Adipose tissue (tissue), 3 donors: Measurements from ENCODE around the gene ZNF483. TPM values are rescaled to one million over a fixed set of nuclear protein-coding genes. Genes with fewer than 3 reads are reported as not detected.
"Not testable (repeated sequence)": the region's sequence is repeated elsewhere in the genome, so short reads cannot be mapped to it uniquely, and the experiment has no call there.

ENCODE experiments used
- H3K27ac ChIP-seq: one replicate; pipeline ENCODE4 v1.5.1; 2013; ENCODE audit warnings: low read depth, low read length
- WGBS, 3 donors: extraction: QIAGEN DNeasy Blood & Tissue Kit; methylation state at CpG; one replicate each; pipeline ENCODE4 v1.1.7; 2013; 5-methylcytosine and 5-hydroxymethylcytosine counted together
- polyA plus RNA-seq, 3 donors: library from polyadenylated mRNA; stranded (reverse); fragments of 200-250 nt; gene quantifications; one replicate each; pipeline ENCODE4 v1.2.3, GENCODE V29; 2013
- donor health status: healthy with polysubstance abuse.
- donor health status: Bipolar disorder and iron deficiency.
- donor health status: healthy.

The ZNF483 gene
- polyA plus RNA-seq, 3 donors: 0.21 to 0.42 (median 0.34) TPM

- 52 to 80% (median 70%) methylated on average over 10 of the region's 10 CpGs for WGBS, 3 donors
Measured at GRCh38 chr9:111601237-111602018, 76.4 kb downstream of the ZNF483 start.

GRCh38 chr9:111603041-111603440 lies 78.1 kb downstream of the ZNF483 start:
- H3K27ac ChIP-seq: no peak overlapping the region
- 70 to 78% (median 76%) methylated on average over 4 of the region's 4 CpGs for WGBS, 3 donors

More at GRCh38 chr9:111601237-111602018, 76.4 kb downstream of the ZNF483 start:
- no peak overlapping the region for H3K27ac ChIP-seq

GRCh38 chr9:111604054-111604615 lies 79.2 kb downstream of the ZNF483 start:
- H3K27ac ChIP-seq: no peak overlapping the region
- WGBS, 3 donors: 81 to 88% (median 87%) methylated on average over 16 of the region's 16 CpGs

- H3K27ac ChIP-seq: no peak overlapping the region
- 75 to 94% (median 90%) methylated on average over 9 of the region's 9 CpGs for WGBS, 3 donors
Measured at GRCh38 chr9:111605041-111605559, 80.1 kb downstream of the ZNF483 start.

- 57 to 62% (median 58%) methylated on average over 5 of the region's 5 CpGs for WGBS, 3 donors
- H3K27ac ChIP-seq: no peak overlapping the region
Measured at GRCh38 chr9:111610149-111610548, 85.2 kb downstream of the ZNF483 start.

- WGBS, 3 donors: 69 to 86% (median 82%) methylated on average over 7 of the region's 7 CpGs
Measured at GRCh38 chr9:111610845-111611244, 85.9 kb downstream of the ZNF483 start.

GRCh38 chr9:111613436-111614040 lies 88.6 kb downstream of the ZNF483 start:
- no peak overlapping the region for H3K27ac ChIP-seq
- 40 to 57% (median 45%) methylated on average over 4 of the region's 4 CpGs for WGBS, 3 donors

More at GRCh38 chr9:111610845-111611244, 85.9 kb downstream of the ZNF483 start:
- no peak overlapping the region for H3K27ac ChIP-seq

GRCh38 chr9:111615928-111616327 lies 90.9 kb downstream of the ZNF483 start:
- no peak overlapping the region for H3K27ac ChIP-seq

GRCh38 chr9:111617349-111617748 lies 92.4 kb downstream of the ZNF483 start:
- WGBS, 3 donors: 95 to 96% (median 95%) methylated on average over 24 to 29 of the region's 29 CpGs
- H3K27ac ChIP-seq: not testable (repeated sequence)

More at GRCh38 chr9:111615928-111616327, 90.9 kb downstream of the ZNF483 start:
- 60 to 63% (median 62%) methylated on average over 3 of the region's 3 CpGs for WGBS, 3 donors

- no peak overlapping the region for H3K27ac ChIP-seq
- 22 to 29% (median 22%) methylated on average over 2 of the region's 2 CpGs for WGBS, 3 donors
Measured at GRCh38 chr9:111621895-111622480, 97.0 kb downstream of the ZNF483 start.

- H3K27ac ChIP-seq: no peak overlapping the region
- 62 to 72% (median 62%) methylated on average over 3 of the region's 3 CpGs for WGBS, 3 donors
Measured at GRCh38 chr9:111622626-111623025, 97.6 kb downstream of the ZNF483 start.

Other genes with a start within 250 kb of the ZNF483 start
- not detected for gene OR2K2, start 195.0 kb upstream of the ZNF483 start, polyA plus RNA-seq
- 10 to 100 TPM; 20.9 to 33.1 (median 32.7) TPM for gene ECPAS, start 40.8 kb upstream of the ZNF483 start, polyA plus RNA-seq
- 10 to 100 TPM; 12.3 to 63.2 (median 58.4) TPM for gene PTGR1, start 74.5 kb downstream of the ZNF483 start, polyA plus RNA-seq
- 1 to 10 TPM; 4.1 to 8.0 (median 6.0) TPM for gene DNAJC25, start 106.2 kb downstream of the ZNF483 start, polyA plus RNA-seq
- 100 to 1,000 TPM in 1 of 3 donors, 10 to 100 TPM in 2; 15.0 to 147 (median 57.2) TPM for gene GNG10, start 136.4 kb downstream of the ZNF483 start, polyA plus RNA-seq